AG10803 (cell line): ENCODE measurements around the gene MED8.
A peak's percentile ranks its signal among the peaks of the same experiment; 100 is the strongest.

Experiments used
- DNase-seq: peaks from one replicate; pipeline ENCODE4 v3.0.0; 2010; ENCODE audit warnings: low read depth
- H3K4me3 ChIP-seq: 2 replicates; pipeline ENCODE4 v1.5.1; 2011; ENCODE audit warnings: mild to moderate bottlenecking, low read length, control low read depth
- TF ChIP-seq, protein P1 (sequence below): conservative IDR thresholded peaks from 2 replicates; pipeline ENCODE4 v1.5.1; 2011; ENCODE audit warnings: mild to moderate bottlenecking, low read length, control low read depth, inconsistent platforms

The MED8 gene

DNA sequence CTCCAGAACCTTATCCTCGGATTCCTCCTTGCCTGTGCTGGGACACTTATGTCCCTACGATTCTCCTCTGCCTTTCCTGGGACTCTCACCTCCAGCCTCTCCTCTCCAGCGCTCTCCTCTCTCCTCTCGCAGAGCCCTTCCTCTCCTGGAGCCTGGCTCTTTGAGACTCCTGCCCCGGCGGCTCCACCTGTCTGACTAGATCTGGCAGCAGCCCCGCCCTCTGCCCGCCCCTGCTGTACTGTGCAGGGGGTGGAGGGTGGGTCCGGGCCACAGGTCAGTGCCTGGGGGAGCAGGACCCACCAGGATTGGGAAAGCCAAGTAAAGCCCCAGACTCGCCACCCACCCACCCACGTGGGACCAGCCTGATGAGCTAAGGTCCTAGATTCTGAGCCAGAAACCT lies 23.4 kb downstream of the MED8 start:
- TF ChIP-seq, protein P1, sequence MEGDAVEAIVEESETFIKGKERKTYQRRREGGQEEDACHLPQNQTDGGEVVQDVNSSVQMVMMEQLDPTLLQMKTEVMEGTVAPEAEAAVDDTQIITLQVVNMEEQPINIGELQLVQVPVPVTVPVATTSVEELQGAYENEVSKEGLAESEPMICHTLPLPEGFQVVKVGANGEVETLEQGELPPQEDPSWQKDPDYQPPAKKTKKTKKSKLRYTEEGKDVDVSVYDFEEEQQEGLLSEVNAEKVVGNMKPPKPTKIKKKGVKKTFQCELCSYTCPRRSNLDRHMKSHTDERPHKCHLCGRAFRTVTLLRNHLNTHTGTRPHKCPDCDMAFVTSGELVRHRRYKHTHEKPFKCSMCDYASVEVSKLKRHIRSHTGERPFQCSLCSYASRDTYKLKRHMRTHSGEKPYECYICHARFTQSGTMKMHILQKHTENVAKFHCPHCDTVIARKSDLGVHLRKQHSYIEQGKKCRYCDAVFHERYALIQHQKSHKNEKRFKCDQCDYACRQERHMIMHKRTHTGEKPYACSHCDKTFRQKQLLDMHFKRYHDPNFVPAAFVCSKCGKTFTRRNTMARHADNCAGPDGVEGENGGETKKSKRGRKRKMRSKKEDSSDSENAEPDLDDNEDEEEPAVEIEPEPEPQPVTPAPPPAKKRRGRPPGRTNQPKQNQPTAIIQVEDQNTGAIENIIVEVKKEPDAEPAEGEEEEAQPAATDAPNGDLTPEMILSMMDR, result no peak
- DNase-seq, result no peak
- H3K4me3 ChIP-seq, result peak overlapping the region; percentile 92

DNA sequence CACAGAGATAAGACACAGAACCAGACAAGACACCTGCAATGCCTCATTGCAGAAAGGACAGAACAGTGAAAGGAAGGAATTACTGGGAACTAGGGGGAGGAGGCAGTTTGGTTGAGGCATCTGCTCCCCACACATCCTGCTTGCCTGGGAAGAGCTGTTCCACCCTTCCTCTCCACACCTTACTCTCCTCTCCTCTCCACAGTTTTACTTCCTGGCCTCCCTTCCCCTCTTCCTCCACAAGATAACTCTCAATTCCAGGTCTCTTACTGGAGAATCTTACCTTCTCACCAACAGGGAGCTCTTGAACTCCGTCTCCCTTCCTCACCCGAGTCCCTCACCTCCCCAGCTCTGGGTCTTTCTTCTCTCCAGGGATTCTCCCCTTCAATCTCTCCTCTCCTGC lies 23.9 kb downstream of the MED8 start:
- DNase-seq, result no peak
- TF ChIP-seq, protein P1, result no peak
- H3K4me3 ChIP-seq, result no peak overlapping the region; the same call in 1 of the 2 replicates

DNA sequence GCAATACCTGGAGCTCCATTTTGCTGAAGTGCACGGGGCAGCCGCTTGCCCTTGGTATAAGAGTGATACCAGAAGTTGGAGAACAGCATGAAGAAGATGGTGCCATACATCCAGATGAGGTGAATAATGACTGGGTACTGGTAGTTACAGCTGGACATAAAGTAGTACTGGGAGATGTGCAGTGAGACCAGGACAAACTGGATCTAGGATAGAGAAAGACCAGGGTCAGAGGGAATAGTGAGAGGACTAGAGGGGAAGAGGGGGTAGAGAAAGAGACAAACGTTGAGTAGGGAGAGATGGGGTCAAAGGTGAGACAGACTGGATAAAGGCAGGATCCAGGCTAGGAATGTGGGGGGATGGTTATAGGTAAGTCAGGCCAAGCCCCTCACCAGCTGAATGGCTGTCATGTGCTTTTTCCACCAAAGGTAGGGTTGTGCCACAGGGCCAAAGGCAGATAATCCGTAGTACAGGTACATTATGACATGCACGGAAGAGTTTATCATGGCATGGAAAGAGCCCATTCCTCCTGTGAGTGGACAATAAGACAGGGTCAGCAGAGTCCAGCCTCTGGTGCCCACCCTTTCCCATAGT lies 25.6 kb downstream of the MED8 start:
- DNase-seq, result no peak
- no peak overlapping the region for H3K4me3 ChIP-seq
- TF ChIP-seq, protein P1, result no peak

DNA sequence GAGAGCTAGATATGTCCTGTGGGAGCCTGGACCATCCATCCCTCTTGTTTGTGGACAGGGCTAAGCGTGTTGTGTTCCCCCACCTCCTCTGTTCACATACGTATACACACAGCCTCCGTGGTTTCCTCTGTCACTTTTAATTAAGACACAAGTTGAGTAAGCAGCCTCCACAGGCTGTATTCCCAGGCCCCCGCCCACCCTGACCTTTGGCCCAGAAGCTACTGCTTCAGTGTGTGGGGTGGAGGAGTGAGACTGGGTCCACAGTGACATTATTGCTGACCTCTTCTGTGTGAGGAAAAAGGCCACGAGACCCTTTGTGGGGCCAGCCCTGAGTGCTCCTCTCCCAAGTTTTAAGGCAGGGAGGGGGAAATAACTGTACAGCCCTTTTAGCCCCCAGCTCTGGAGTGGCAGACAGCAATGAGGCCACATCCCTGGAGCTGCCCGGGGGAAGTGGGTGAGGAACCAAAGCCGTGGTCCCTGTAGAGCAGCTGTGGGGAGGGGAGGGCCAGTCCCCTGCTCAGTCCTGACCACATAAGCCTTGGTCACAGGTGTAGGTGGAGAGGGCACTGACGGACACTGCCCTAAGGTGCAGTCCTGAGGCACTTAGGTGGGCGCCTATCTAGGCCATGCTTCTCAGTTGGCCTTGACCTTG lies 26.2 kb downstream of the MED8 start:
- TF ChIP-seq, protein P1, result no peak
- DNase-seq, result no peak
- no peak overlapping the region for H3K4me3 ChIP-seq

DNA sequence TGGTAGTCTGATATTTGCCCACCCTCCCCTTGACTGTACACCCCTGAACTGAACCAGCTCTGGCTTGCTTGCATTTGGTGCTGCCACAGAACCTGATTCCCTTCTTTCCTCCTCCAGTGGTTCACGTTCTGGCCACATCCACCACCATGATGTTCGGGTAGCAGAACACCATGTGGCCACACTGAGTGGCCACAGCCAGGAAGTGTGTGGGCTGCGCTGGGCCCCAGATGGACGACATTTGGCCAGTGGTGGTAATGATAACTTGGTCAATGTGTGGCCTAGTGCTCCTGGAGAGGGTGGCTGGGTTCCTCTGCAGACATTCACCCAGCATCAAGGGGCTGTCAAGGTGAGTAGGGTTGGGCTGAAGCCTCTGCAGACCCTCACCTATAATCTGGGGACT lies 29.0 kb downstream of the MED8 start:
- H3K4me3 ChIP-seq, result peak overlapping the region; percentile 68
- no peak for DNase-seq
- TF ChIP-seq, protein P1, result no peak

DNA sequence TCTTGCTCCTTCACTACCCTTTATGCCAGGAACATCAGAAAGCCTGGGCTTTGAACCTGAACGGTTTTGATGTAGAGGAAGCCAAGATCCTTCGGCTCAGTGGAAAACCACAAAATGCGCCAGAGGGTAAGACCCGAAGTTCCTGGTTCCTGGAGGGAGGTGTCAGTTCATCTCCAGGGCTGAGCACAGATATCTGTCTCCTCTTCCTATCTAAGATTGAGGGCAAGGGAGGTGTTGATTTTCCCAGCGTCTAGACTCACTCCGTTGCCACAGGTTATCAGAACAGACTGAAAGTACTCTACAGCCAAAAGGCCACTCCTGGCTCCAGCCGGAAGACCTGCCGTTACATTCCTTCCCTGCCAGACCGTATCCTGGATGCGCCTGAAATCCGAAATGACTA lies 29.9 kb downstream of the MED8 start:
- DNase-seq, result no peak
- TF ChIP-seq, protein P1, result no peak
- H3K4me3 ChIP-seq, result peak overlapping the region; percentile 68
